ENCODE results near the gene HSD17B13.

DNA sequence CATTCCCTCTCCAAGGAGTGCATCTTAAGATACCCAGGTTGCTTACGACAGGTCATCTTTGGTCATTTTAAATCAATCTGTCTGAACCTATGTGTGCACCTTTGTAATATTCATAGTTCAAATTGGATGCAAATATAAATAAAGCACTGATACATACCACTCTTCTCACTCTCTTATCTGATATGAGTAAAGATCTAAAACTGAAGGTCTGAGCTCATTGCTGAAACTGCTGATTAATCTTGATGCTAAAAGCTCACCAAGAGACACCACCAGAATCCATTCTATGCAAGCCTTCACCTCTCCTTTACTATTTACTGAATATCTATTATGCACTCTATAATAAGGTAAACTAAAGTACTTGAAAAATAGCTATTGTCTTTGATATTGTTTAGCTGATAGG, 16.6 kb downstream of the HSD17B13 start:
- TF ChIP-seq POLR2A (IDR thresholded peaks at IDR 0.05) = no peak
- TF ChIP-seq, protein P1, sequence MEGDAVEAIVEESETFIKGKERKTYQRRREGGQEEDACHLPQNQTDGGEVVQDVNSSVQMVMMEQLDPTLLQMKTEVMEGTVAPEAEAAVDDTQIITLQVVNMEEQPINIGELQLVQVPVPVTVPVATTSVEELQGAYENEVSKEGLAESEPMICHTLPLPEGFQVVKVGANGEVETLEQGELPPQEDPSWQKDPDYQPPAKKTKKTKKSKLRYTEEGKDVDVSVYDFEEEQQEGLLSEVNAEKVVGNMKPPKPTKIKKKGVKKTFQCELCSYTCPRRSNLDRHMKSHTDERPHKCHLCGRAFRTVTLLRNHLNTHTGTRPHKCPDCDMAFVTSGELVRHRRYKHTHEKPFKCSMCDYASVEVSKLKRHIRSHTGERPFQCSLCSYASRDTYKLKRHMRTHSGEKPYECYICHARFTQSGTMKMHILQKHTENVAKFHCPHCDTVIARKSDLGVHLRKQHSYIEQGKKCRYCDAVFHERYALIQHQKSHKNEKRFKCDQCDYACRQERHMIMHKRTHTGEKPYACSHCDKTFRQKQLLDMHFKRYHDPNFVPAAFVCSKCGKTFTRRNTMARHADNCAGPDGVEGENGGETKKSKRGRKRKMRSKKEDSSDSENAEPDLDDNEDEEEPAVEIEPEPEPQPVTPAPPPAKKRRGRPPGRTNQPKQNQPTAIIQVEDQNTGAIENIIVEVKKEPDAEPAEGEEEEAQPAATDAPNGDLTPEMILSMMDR (IDR thresholded peaks at IDR 0.05) = no peak

Data from uterus (tissue), 2 donors.